HCEC 1CT (cell line): ENCODE results near the gene TCF7.

Experiments
- DNase-seq: peaks from one replicate; pipeline ENCODE4 v3.0.0-alpha.2; 2017

Gene TCF7

GRCh38 chr5:134131578-134132350, 17.3 kb downstream of the TCF7 start:
- DNase-seq, result no peak

- DNase-seq, result no peak
These were observed 18.1 kb downstream of the TCF7 start for GRCh38 chr5:134132372-134133187.

- DNase-seq, result no peak
These were observed 18.9 kb downstream of the TCF7 start for GRCh38 chr5:134133188-134133994.

- DNase-seq, result no peak
These were observed 19.6 kb downstream of the TCF7 start for GRCh38 chr5:134133995-134134541.

- DNase-seq, result no peak
These were observed 20.7 kb downstream of the TCF7 start for GRCh38 chr5:134135091-134135655.

GRCh38 chr5:134136221-134136631, 21.7 kb downstream of the TCF7 start:
- DNase-seq, result no peak

- no peak for DNase-seq
These were observed 22.3 kb downstream of the TCF7 start for GRCh38 chr5:134136771-134137170.

GRCh38 chr5:134138416-134139376, 24.2 kb downstream of the TCF7 start:
- peak; percentile 22 for DNase-seq

- DNase-seq, result no peak
These were observed 24.9 kb downstream of the TCF7 start for GRCh38 chr5:134139377-134139851.

GRCh38 chr5:134139891-134140469, 25.5 kb downstream of the TCF7 start:
- DNase-seq, result no peak

GRCh38 chr5:134140530-134141201, 26.2 kb downstream of the TCF7 start:
- peak; percentile 61 for DNase-seq

GRCh38 chr5:134141331-134142050, 27.0 kb downstream of the TCF7 start:
- no peak for DNase-seq

GRCh38 chr5:134142052-134142451, 27.6 kb downstream of the TCF7 start:
- no peak for DNase-seq

GRCh38 chr5:134142806-134143205, 28.3 kb downstream of the TCF7 start:
- DNase-seq, result no peak

- no peak for DNase-seq
These were observed 28.9 kb downstream of the TCF7 start for GRCh38 chr5:134143431-134143830.

- DNase-seq, result no peak
These were observed 29.8 kb downstream of the TCF7 start for GRCh38 chr5:134143944-134144941.

GRCh38 chr5:134145041-134145757, 30.7 kb downstream of the TCF7 start:
- DNase-seq, result no peak
